NCI-H2227 treated with DMSO at 0.1 percent for 48 hours (cell line): ENCODE measurements around the gene TAS2R13.

Experiments
- DNase-seq: peaks from one replicate; lab custom pipeline; 2025; lab: John Stamatoyannopoulos, UW

The TAS2R13 gene

DNA sequence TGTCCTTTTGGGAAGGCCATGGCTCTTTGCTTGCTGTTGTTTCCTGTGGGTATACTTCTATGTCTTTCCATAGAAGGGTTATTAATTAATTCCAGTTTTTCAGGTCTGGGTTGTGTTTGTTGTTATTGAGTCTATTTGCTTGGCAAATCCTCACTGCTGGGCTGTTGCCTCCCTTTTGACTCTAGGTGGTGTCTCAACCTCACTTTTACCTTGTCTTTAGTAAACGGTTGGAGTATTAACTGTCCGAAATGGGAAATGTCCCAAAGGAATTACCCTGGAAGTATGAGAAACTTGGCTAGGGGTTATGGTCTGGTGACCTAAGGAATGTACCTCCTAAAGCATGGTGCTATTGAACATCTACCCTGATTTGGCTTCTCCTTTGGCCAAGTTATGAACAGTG lies 42.0 kb downstream of the TAS2R13 start:
- no peak for DNase-seq

DNA sequence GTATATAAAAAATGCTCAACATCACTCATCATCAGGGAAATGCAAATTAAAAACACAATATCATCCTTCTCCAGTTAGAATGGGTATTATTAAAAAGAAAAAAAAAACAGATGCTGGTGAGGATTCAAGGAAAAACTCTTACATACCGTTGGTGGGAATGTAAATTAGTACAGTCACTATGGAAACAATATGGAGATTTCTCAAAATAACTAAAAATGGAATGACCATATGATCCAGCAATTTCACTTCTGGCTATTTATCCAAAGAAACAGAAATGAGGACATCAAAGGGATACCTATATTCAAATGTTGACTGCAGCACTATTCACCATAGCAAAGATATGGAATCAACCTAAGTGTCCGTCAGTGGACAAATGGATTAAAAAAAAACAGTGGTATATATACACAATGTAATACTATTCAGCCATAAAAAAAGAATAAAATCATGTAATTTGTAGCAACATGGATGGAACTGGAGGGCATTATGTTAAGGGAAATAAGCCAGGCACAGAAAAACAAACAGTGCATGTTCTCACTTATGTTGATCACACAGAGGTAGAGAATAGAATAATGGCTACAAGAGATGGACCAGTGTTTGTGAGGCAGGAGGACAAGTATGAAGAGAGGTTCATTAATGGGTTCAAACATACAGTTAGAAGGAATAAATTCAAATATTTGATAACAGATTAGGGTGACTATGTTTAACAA lies 45.7 kb downstream of the TAS2R13 start:
- no peak for DNase-seq

DNA sequence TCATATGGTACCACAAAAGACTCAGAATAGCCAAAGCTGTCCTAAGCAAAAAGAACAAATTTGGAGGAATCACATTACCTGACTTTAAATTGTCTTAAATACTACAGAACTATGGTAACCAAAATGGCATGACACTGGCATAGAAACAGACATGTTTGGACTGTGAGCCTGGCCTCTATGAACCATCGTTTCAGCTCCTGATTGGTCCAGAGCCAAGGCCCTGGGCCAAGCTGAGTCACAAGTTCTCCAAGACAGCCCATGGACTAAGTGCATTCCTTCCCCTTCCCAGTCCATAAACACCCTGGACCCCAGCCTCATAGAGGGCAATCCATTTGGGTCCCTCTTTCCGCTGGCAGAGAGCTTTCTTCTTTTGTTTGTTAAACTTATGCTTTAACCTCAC lies 48.0 kb downstream of the TAS2R13 start:
- DNase-seq: no peak
